Measurements from ENCODE around the gene SLC13A3. TPM values are rescaled to one million over a fixed set of nuclear protein-coding genes. Genes with fewer than 3 reads are reported as not detected.

The SLC13A3 gene
- total RNA-seq, 3 donors from 2014 or later: 0.27 to 0.54 TPM; not detected in 1

DNA sequence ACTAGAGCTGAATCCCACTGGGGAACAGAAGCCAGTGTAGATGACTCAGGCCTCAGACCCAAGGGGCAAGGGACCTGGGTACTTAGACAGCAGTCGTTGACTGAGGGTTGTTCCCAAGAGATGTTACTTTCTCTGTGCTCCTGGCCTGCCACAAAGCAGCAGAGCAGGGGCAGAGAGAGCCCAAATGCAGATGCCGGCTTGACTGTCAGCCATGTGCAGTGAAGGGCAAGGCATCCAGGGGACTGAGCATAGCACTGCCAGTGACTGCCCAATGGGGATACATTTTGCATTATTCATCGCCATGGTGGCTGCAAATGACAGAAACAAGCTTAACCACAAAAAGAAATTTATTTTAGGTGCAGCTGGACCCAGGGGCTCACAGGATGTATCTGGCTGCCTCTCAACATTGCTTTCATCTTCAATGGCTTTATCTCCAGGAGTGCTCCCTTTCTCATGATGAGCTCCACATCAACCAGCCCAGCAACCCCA is 45.6 kb upstream of the SLC13A3 start:
- H3K9me3 ChIP-seq: no peaks in the 10 kb centered on the region
- DNase-seq: no peak

DNA sequence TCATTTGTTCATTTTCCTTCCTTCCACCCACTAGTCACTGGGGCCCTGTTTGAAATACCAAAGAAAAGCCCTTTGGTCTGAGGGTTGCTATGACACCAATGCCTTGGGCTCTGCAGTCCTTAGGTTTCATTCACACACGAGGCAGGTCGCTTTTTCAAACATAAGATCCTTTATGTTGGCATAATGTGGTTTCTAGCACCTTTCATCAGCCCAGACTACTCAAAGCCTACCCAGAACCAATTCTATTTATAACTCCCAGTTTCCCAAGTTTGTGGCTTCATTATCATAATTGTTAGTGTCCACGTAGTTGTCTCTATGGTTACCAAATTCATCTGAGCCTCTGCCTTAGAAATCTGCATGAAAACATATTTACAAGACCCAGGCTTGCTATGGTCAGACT is 44.6 kb upstream of the SLC13A3 start:
- no peaks in the 10 kb centered on the region for H3K36me3 ChIP-seq (ENCODE audit: low read depth)
- H3K4me1 ChIP-seq (ENCODE audit: low read depth): no peaks in the 10 kb centered on the region
- TF ChIP-seq, protein P1, sequence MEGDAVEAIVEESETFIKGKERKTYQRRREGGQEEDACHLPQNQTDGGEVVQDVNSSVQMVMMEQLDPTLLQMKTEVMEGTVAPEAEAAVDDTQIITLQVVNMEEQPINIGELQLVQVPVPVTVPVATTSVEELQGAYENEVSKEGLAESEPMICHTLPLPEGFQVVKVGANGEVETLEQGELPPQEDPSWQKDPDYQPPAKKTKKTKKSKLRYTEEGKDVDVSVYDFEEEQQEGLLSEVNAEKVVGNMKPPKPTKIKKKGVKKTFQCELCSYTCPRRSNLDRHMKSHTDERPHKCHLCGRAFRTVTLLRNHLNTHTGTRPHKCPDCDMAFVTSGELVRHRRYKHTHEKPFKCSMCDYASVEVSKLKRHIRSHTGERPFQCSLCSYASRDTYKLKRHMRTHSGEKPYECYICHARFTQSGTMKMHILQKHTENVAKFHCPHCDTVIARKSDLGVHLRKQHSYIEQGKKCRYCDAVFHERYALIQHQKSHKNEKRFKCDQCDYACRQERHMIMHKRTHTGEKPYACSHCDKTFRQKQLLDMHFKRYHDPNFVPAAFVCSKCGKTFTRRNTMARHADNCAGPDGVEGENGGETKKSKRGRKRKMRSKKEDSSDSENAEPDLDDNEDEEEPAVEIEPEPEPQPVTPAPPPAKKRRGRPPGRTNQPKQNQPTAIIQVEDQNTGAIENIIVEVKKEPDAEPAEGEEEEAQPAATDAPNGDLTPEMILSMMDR (IDR thresholded peaks at IDR 0.05): no peak
- no peak for DNase-seq
- no peaks in the 10 kb centered on the region for H3K9me3 ChIP-seq
- intact Hi-C loops (cut with DNase I, micrococcal nuclease): no loop called here
- ATAC-seq: no peak
- H3K4me3 ChIP-seq: no peak overlapping the region

More for the DNA sequence above, 45.6 kb upstream of the SLC13A3 start:
- H3K4me3 ChIP-seq: no peak overlapping the region
- no peaks in the 10 kb centered on the region for H3K4me1 ChIP-seq (ENCODE audit: low read depth)
- H3K36me3 ChIP-seq (ENCODE audit: low read depth): no peaks in the 10 kb centered on the region
- TF ChIP-seq, protein P1 (IDR thresholded peaks at IDR 0.05): no peak
- intact Hi-C loops (cut with DNase I, micrococcal nuclease): no loop called here
- ATAC-seq: no peak

DNA sequence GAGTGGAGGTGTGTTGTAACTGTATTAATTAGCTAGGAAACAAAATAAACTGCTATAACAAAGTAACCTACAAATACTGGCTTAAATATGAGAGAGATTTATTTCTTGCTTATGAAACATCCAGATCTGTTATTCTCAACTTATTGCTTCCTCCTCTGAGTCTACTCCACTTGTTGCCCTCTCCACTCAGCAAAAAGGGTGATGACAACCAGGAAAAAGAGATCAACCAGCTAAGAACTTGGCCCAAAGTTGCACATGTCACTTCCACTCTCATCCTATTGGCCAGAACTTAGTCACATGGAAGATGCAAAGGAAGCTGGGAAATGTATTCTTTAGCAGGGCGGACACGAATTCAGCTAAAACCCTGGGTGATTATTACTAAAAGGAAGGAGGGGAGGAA is 43.2 kb upstream of the SLC13A3 start:
- H3K4me3 ChIP-seq: no peak overlapping the region
- TF ChIP-seq, protein P1 (IDR thresholded peaks at IDR 0.05): no peak
- H3K36me3 ChIP-seq (ENCODE audit: low read depth): peaks cover 2% of the 10 kb centered on the region
- peak; percentile 42 for ATAC-seq
- no peak for DNase-seq
- H3K9me3 ChIP-seq: no peaks in the 10 kb centered on the region
- H3K4me1 ChIP-seq (ENCODE audit: low read depth): no peaks in the 10 kb centered on the region
- intact Hi-C loops (cut with DNase I, micrococcal nuclease): no loop called here

DNA sequence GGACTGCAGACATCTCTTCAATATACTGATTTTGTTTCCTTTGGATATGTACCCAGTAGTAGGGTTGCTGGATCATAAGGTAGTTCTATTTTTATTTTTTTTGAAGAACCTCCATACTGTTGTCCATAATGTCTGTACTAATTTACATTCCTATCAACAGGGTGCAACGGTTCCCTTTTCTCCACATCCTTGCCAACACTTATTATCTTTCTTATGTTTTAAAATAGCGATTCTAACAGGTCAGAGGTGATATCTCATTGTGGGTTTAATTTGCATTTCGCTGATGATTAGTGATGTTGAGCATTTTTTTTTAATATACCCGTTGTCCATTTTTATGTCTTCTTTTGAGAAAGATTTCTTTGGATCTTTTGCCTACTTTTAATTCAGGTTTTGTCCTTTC is 39.9 kb upstream of the SLC13A3 start:
- Histone ChIP-seq H3K36me3 (ENCODE audit: low read depth) (peaks cover 4% of the 10 kb centered on the region), H3K4me1 (ENCODE audit: low read depth) (peaks cover 15% of the 10 kb centered on the region), H3K9me3 (no peaks in the 10 kb centered on the region), H3K4me3 (no peak overlapping the region)
- DNase-seq: no peak
- intact Hi-C loops (cut with DNase I, micrococcal nuclease): no loop called here
- TF ChIP-seq, protein P1 (IDR thresholded peaks at IDR 0.05): no peak
- no peak for ATAC-seq

DNA sequence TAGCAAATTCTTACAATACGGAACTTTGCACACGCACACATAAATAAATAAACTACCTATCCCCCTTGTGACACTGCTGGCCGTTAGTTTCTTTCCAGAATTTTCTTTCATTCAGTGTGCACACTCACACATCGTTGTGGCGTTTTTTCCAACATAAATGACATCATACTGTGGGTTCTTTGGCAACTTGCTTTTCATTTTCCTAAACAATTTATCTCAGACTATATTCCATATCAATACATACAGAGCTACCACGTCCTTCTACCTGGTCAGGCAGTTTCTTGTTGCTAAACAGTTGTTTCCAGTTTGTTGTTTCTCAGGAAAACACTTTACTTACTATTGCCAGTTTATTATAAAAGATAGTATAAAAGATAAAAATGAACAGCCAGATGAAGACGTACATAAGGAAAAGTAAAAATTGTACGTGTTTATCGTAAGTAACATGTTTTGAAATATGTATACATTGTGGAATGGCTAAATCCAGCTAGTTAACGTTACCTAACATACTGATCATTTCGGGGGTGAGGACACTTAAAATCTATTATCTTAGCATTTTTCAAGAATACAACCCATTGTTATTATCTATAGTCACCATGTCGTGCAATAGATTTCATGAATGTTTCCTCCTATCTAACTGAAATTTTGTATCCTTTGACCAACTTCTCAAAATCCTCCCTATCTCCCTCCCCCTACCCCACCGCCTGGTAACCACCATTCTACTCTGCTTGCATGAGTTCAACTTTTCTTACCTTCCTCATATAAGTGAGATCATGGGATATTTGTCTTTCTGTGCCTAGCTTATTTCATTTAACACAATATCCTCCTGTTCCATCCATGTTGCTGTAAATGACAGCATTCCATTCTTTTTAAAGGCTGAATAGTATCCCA is 39.2 kb upstream of the SLC13A3 start:
- Histone ChIP-seq H3K4me3 (no peak overlapping the region), H3K9me3 (no peaks in the 10 kb centered on the region), H3K36me3 (ENCODE audit: low read depth) (peaks cover 4% of the 10 kb centered on the region), H3K4me1 (ENCODE audit: low read depth) (peaks cover 15% of the 10 kb centered on the region)
- TF ChIP-seq, protein P1 (IDR thresholded peaks at IDR 0.05): no peak
- intact Hi-C loops (cut with DNase I, micrococcal nuclease): no loop called here
- DNase-seq: no peak
- ATAC-seq: no peak

Data from mucosa of descending colon (tissue), 3 donors.